GM23338 (cell line): ENCODE data around the gene SH3GL2. TPM values are rescaled to one million over a fixed set of nuclear protein-coding genes. Genes with fewer than 3 reads are reported as not detected.

ENCODE experiments used
- ATAC-seq: fragments of 200-7000 bp; cut with Tn5 transposase; 3 replicates; pipeline ENCODE4 v1.9.1; 2020
- DNase-seq: peaks from one replicate; pipeline ENCODE4 v3.0.0-alpha.2; 2015; ENCODE audit warnings: low spot score
- H2AFZ ChIP-seq: fragments of 200-600 bp; sonication (generic); 2 replicates; pipeline ENCODE4 v1.8.0; 2016; ENCODE audit warnings: antibody characterized with exemption, mild to moderate bottlenecking, moderate library complexity
- H3F3A ChIP-seq: fragments of 200-600 bp; sonication (generic); replicated peaks from 2 replicates; pipeline ENCODE4 v1.8.0; 2017; ENCODE audit warnings: antibody characterized with exemption, mixed run types, low read depth
- H3K27ac ChIP-seq: fragments of 200-600 bp; sonication (generic); 2 replicates; pipeline ENCODE4 v1.6.1; 2016; ENCODE audit warnings: low read depth
- H3K27me3 ChIP-seq: fragments of 200-600 bp; sonication (generic); 2 replicates; pipeline ENCODE4 v1.8.0; 2016; ENCODE audit warnings: mild to moderate bottlenecking, mixed run types, moderate library complexity; ENCODE audit not compliant: insufficient read depth
- H3K36me3 ChIP-seq: fragments of 200-600 bp; sonication (generic); 2 replicates; pipeline ENCODE4 v1.8.0; 2016; ENCODE audit warnings: mild to moderate bottlenecking; ENCODE audit not compliant: insufficient read depth
- H3K4me1 ChIP-seq: fragments of 200-600 bp; sonication (generic); 2 replicates; pipeline ENCODE4 v1.8.0; 2016; ENCODE audit warnings: mild to moderate bottlenecking, moderate library complexity; ENCODE audit not compliant: insufficient read depth
- H3K4me2 ChIP-seq: fragments of 200-600 bp; sonication (generic); 2 replicates; pipeline ENCODE4 v1.7.1; 2017; ENCODE audit warnings: mixed run types
- H3K4me3 ChIP-seq: fragments of 200-600 bp; sonication (generic); 2 replicates; pipeline ENCODE4 v1.6.1; 2016; ENCODE audit warnings: mixed run types
- H3K79me2 ChIP-seq: fragments of 200-600 bp; sonication (generic); replicated peaks from 2 replicates; pipeline ENCODE4 v1.8.0; 2017; ENCODE audit warnings: mild to moderate bottlenecking; ENCODE audit not compliant: insufficient read depth
- H3K9me2 ChIP-seq: fragments of 200-600 bp; sonication (generic); 2 replicates; pipeline ENCODE4 v1.8.0; 2017; ENCODE audit not compliant: insufficient read depth
- H4K20me1 ChIP-seq: fragments of 200-600 bp; sonication (generic); replicated peaks from 2 replicates; pipeline ENCODE4 v1.8.0; 2017; ENCODE audit warnings: mild to moderate bottlenecking; ENCODE audit not compliant: insufficient read depth
- H3K27ac Mint-ChIP-seq: 2 replicates; pipeline ENCODE4 v1.8.0; 2020; ENCODE audit warnings: inconsistent platforms, mild to moderate bottlenecking, moderate library complexity, mixed read lengths
- H3K27me3 Mint-ChIP-seq: 3 replicates; pipeline ENCODE4 v1.8.0; 2022; ENCODE audit warnings: low read depth, mild to moderate bottlenecking, moderate library complexity, mixed read lengths, inconsistent platforms; ENCODE audit not compliant: insufficient read depth, poor library complexity
- H3K36me3 Mint-ChIP-seq: 3 replicates; pipeline ENCODE4 v1.8.0; 2021; ENCODE audit warnings: low read depth, mild to moderate bottlenecking, inconsistent platforms, moderate library complexity, mixed read lengths
- H3K4me1 Mint-ChIP-seq: 3 replicates; pipeline ENCODE4 v1.8.0; 2020; ENCODE audit warnings: mild to moderate bottlenecking, inconsistent platforms, mixed read lengths
- H3K4me3 Mint-ChIP-seq: 3 replicates; pipeline ENCODE4 v1.8.0; 2021; ENCODE audit warnings: moderate library complexity, mild to moderate bottlenecking, inconsistent platforms, mixed read lengths
- H3K9me3 Mint-ChIP-seq: 3 replicates; pipeline ENCODE4 v1.8.0; 2020; ENCODE audit warnings: moderate library complexity, mild to moderate bottlenecking, inconsistent platforms, mixed read lengths
- CREB1 ChIP-seq: fragments of 250-450 bp; sonication (Bioruptor Pico); IDR thresholded peaks from 2 replicates; pipeline ENCODE4 v1.5.0; 2020; ENCODE audit warnings: low read depth, mild to moderate bottlenecking, moderate library complexity
- EZH2 ChIP-seq: fragments of 200-600 bp; sonication (generic); IDR thresholded peaks from one replicate; pipeline ENCODE4 v1.8.0; 2017; ENCODE audit warnings: antibody characterized with exemption, mild to moderate bottlenecking, low read depth; ENCODE audit not compliant: unreplicated experiment
- EZH2phosphoT487 ChIP-seq: fragments of 200-600 bp; sonication (generic); IDR thresholded peaks from one replicate; pipeline ENCODE4 v1.8.1; 2018; ENCODE audit warnings: antibody characterized with exemption; ENCODE audit not compliant: unreplicated experiment
- JUNB ChIP-seq: IDR thresholded peaks from one replicate; pipeline ENCODE4 v1.6.1; 2016; ENCODE audit warnings: antibody characterized with exemption; ENCODE audit not compliant: unreplicated experiment
- NANOG ChIP-seq: IDR thresholded peaks from 2 replicates; pipeline ENCODE4 v1.6.1; 2016; ENCODE audit warnings: antibody characterized with exemption, borderline replicate concordance
- POLR2AphosphoS5 ChIP-seq: IDR thresholded peaks from 2 replicates; pipeline ENCODE4 v1.6.1; 2016; ENCODE audit warnings: antibody characterized with exemption, low read depth
- STAT1 ChIP-seq: IDR thresholded peaks from one replicate; pipeline ENCODE4 v1.6.1; 2016; ENCODE audit warnings: antibody characterized with exemption; ENCODE audit not compliant: unreplicated experiment
- ZNF114 ChIP-seq: fragments of 250-450 bp; sonication (Bioruptor Pico); IDR thresholded peaks from 2 replicates; pipeline ENCODE4 v1.5.0; 2020; ENCODE audit warnings: mild to moderate bottlenecking, moderate library complexity
- ZNF331 ChIP-seq: fragments of 250-450 bp; sonication (Bioruptor Pico); IDR thresholded peaks from 2 replicates; pipeline ENCODE4 v1.5.0; 2020; ENCODE audit warnings: low read depth, mild to moderate bottlenecking, moderate library complexity
- polyA plus RNA-seq: library from polyadenylated mRNA; unstranded; fragments of >200 nt; fragmentation: Nextera tagmentation; extraction: Ambion mirVana; gene quantifications from 2 replicates; pipeline ENCODE4 v1.2.1, GENCODE V29; 2016
- total RNA-seq: library from RNA; depleted of rRNA; stranded (reverse); fragments of >200 nt; shearing (Covaris generic); gene quantifications from 2 replicates; pipeline ENCODE4 v1.2.3, GENCODE V29; 2014
- TF ChIP-seq, protein P1 (sequence below), 2 experiments: fragments of 200-600 bp in 1 of 2; sonication (generic) in 1 of 2; conservative IDR thresholded peaks; 2 replicates each; pipeline versions ENCODE4 v1.5.1 to v1.6.1; 2016 to 2017; ENCODE audit warnings: antibody characterized with exemption in 2 of 2, low read depth in 2 of 2, mild to moderate bottlenecking in 2 of 2, moderate library complexity in 1 of 2
- TF ChIP-seq, protein P2 (sequence below): fragments of 250-450 bp; sonication (Bioruptor Pico); IDR thresholded peaks from 2 replicates; pipeline ENCODE4 v1.5.0; 2020; ENCODE audit warnings: mild to moderate bottlenecking, moderate library complexity
- TF ChIP-seq, protein P3 (sequence below): IDR thresholded peaks from one replicate; pipeline ENCODE4 v1.6.1; 2018; ENCODE audit warnings: antibody characterized with exemption; ENCODE audit not compliant: unreplicated experiment
- TF ChIP-seq, protein P4 (sequence below): IDR thresholded peaks from 2 replicates; pipeline ENCODE4 v1.6.1; 2016; ENCODE audit warnings: antibody characterized with exemption

Gene SH3GL2
- total and polyA plus RNA-seq, 2 experiments from 2014 or later, result 5.9 to 8.6 TPM

DNA sequence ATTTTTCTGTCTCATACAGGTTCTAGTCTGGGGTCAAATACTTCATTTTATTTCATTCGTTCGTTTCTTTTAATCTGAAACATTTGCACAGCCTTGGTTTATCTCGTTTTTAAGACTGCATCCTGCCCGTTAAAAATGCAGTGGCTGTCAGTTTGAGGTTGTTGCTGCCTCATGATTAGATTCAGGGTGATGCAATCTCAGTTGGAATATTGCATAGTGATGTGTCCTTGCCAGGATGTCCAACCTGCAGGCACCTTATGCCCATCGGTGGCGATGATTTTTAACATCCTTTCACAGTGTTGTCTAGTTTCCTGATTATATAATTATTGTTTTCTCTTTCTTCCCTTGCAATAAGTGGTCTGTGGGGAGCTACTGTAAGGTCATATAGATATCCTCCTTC lies 45.1 kb downstream of the SH3GL2 start:
- no peaks in the 10 kb centered on the region for H3K9me3 Mint-ChIP-seq
- H3K27ac Mint-ChIP-seq, result no peak overlapping the region
- Histone ChIP-seq H4K20me1 (no peaks in the 10 kb centered on the region; the same call in 1 of the 2 replicates), H3K27ac (no peak overlapping the region), H3K36me3 (no peaks in the 10 kb centered on the region), H3K9me2 (0 out of 2 replicates have a peak, but pooled peaks cover 4% of the 10 kb centered on the region), H3K4me1 (no peaks in the 10 kb centered on the region), H2AFZ (no peak overlapping the region), H3K4me2 (no peak overlapping the region), H3F3A (no peaks in the 10 kb centered on the region), H3K79me2 (no peaks in the 10 kb centered on the region; the same call in 1 of the 2 replicates), H3K27me3 (no peaks in the 10 kb centered on the region), H3K4me3 (no peak overlapping the region)
- H3K27me3 Mint-ChIP-seq, result no peaks in the 10 kb centered on the region
- no peak for TF ChIP-seq NANOG
- no peak for TF ChIP-seq POLR2AphosphoS5
- TF ChIP-seq, protein P1, sequence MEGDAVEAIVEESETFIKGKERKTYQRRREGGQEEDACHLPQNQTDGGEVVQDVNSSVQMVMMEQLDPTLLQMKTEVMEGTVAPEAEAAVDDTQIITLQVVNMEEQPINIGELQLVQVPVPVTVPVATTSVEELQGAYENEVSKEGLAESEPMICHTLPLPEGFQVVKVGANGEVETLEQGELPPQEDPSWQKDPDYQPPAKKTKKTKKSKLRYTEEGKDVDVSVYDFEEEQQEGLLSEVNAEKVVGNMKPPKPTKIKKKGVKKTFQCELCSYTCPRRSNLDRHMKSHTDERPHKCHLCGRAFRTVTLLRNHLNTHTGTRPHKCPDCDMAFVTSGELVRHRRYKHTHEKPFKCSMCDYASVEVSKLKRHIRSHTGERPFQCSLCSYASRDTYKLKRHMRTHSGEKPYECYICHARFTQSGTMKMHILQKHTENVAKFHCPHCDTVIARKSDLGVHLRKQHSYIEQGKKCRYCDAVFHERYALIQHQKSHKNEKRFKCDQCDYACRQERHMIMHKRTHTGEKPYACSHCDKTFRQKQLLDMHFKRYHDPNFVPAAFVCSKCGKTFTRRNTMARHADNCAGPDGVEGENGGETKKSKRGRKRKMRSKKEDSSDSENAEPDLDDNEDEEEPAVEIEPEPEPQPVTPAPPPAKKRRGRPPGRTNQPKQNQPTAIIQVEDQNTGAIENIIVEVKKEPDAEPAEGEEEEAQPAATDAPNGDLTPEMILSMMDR (conservative IDR thresholded peaks at IDR 0.05; ENCODE audit: low read depth in 2 of 2), result no peak
- TF ChIP-seq STAT1, result no peak
- TF ChIP-seq, protein P2, sequence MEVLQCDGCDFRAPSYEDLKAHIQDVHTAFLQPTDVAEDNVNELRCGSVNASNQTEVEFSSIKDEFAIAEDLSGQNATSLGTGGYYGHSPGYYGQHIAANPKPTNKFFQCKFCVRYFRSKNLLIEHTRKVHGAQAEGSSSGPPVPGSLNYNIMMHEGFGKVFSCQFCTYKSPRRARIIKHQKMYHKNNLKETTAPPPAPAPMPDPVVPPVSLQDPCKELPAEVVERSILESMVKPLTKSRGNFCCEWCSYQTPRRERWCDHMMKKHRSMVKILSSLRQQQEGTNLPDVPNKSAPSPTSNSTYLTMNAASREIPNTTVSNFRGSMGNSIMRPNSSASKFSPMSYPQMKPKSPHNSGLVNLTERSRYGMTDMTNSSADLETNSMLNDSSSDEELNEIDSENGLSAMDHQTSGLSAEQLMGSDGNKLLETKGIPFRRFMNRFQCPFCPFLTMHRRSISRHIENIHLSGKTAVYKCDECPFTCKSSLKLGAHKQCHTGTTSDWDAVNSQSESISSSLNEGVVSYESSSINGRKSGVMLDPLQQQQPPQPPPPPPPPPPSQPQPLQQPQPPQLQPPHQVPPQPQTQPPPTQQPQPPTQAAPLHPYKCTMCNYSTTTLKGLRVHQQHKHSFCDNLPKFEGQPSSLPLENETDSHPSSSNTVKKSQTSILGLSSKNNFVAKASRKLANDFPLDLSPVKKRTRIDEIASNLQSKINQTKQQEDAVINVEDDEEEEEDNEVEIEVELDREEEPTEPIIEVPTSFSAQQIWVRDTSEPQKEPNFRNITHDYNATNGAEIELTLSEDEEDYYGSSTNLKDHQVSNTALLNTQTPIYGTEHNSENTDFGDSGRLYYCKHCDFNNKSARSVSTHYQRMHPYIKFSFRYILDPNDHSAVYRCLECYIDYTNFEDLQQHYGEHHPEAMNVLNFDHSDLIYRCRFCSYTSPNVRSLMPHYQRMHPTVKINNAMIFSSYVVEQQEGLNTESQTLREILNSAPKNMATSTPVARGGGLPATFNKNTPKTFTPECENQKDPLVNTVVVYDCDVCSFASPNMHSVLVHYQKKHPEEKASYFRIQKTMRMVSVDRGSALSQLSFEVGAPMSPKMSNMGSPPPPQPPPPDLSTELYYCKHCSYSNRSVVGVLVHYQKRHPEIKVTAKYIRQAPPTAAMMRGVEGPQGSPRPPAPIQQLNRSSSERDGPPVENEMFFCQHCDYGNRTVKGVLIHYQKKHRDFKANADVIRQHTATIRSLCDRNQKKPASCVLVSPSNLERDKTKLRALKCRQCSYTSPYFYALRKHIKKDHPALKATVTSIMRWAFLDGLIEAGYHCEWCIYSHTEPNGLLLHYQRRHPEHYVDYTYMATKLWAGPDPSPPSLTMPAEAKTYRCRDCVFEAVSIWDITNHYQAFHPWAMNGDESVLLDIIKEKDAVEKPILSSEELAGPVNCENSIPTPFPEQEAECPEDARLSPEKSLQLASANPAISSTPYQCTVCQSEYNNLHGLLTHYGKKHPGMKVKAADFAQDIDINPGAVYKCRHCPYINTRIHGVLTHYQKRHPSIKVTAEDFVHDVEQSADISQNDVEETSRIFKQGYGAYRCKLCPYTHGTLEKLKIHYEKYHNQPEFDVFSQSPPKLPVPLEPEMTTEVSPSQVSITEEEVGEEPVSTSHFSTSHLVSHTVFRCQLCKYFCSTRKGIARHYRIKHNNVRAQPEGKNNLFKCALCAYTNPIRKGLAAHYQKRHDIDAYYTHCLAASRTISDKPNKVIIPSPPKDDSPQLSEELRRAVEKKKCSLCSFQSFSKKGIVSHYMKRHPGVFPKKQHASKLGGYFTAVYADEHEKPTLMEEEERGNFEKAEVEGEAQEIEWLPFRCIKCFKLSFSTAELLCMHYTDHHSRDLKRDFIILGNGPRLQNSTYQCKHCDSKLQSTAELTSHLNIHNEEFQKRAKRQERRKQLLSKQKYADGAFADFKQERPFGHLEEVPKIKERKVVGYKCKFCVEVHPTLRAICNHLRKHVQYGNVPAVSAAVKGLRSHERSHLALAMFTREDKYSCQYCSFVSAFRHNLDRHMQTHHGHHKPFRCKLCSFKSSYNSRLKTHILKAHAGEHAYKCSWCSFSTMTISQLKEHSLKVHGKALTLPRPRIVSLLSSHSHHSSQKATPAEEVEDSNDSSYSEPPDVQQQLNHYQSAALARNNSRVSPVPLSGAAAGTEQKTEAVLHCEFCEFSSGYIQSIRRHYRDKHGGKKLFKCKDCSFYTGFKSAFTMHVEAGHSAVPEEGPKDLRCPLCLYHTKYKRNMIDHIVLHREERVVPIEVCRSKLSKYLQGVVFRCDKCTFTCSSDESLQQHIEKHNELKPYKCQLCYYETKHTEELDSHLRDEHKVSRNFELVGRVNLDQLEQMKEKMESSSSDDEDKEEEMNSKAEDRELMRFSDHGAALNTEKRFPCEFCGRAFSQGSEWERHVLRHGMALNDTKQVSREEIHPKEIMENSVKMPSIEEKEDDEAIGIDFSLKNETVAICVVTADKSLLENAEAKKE, result no peak
- TF ChIP-seq, protein P3, sequence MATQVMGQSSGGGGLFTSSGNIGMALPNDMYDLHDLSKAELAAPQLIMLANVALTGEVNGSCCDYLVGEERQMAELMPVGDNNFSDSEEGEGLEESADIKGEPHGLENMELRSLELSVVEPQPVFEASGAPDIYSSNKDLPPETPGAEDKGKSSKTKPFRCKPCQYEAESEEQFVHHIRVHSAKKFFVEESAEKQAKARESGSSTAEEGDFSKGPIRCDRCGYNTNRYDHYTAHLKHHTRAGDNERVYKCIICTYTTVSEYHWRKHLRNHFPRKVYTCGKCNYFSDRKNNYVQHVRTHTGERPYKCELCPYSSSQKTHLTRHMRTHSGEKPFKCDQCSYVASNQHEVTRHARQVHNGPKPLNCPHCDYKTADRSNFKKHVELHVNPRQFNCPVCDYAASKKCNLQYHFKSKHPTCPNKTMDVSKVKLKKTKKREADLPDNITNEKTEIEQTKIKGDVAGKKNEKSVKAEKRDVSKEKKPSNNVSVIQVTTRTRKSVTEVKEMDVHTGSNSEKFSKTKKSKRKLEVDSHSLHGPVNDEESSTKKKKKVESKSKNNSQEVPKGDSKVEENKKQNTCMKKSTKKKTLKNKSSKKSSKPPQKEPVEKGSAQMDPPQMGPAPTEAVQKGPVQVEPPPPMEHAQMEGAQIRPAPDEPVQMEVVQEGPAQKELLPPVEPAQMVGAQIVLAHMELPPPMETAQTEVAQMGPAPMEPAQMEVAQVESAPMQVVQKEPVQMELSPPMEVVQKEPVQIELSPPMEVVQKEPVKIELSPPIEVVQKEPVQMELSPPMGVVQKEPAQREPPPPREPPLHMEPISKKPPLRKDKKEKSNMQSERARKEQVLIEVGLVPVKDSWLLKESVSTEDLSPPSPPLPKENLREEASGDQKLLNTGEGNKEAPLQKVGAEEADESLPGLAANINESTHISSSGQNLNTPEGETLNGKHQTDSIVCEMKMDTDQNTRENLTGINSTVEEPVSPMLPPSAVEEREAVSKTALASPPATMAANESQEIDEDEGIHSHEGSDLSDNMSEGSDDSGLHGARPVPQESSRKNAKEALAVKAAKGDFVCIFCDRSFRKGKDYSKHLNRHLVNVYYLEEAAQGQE, result no peak
- TF ChIP-seq CREB1, result no peak
- no peak for TF ChIP-seq ZNF114 (CRISPR knock-in tag)
- no peak for TF ChIP-seq JUNB
- TF ChIP-seq ZNF331 (CRISPR knock-in tag), result no peak
- TF ChIP-seq, protein P4, sequence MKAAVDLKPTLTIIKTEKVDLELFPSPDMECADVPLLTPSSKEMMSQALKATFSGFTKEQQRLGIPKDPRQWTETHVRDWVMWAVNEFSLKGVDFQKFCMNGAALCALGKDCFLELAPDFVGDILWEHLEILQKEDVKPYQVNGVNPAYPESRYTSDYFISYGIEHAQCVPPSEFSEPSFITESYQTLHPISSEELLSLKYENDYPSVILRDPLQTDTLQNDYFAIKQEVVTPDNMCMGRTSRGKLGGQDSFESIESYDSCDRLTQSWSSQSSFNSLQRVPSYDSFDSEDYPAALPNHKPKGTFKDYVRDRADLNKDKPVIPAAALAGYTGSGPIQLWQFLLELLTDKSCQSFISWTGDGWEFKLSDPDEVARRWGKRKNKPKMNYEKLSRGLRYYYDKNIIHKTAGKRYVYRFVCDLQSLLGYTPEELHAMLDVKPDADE, result no peak
- no peak for TF ChIP-seq EZH2
- no peak for TF ChIP-seq EZH2phosphoT487
- DNase-seq (no peak), ATAC-seq (no peak)
- H3K4me3 Mint-ChIP-seq, result no peak overlapping the region
- H3K36me3 Mint-ChIP-seq, result no peaks in the 10 kb centered on the region
- peaks cover 7% of the 10 kb centered on the region; the same call in 2 of the 3 replicates for H3K4me1 Mint-ChIP-seq
